MCF 10A (cell line): ENCODE data around the gene ANKRD34B. TPM values are rescaled to one million over a fixed set of nuclear protein-coding genes. Genes with fewer than 3 reads are reported as not detected.

ENCODE experiments used
- BruUV-seq: library from RNA; stranded (reverse); fragments of 400-500 nt; replicated peaks from 2 replicates; lab custom pipeline; 2021; lab: Mats Ljungman, UMichigan
- CTCF ChIA-PET: fragments of 300-600 bp; sonication (Branson Sonifier 250); formaldehyde crosslinking; extraction: SDS; loops from one replicate; lab custom pipeline; 2021; ENCODE audit warnings: antibody characterized with exemption, inconsistent platforms; lab: Yijun Ruan, JAX
- POLR2A ChIA-PET: fragments of 300-600, 350-650 bp; sonication (Branson Sonifier 250); formaldehyde crosslinking; extraction: SDS; loops from one replicate; lab custom pipeline; 2020; ENCODE audit warnings: antibody characterized with exemption, inconsistent platforms; lab: Yijun Ruan, JAX
- DNase-seq: peaks from one replicate; pipeline ENCODE4 v3.0.0-alpha.2; 2018; ENCODE audit not compliant: unreplicated experiment
- H3K27ac Mint-ChIP-seq: one replicate; pipeline ENCODE4 v1.8.0; 2022; ENCODE audit warnings: mild to moderate bottlenecking, low read depth, mixed read lengths; ENCODE audit not compliant: unreplicated experiment
- H3K27me3 Mint-ChIP-seq: one replicate; pipeline ENCODE4 v1.8.0; 2022; ENCODE audit warnings: mixed read lengths; ENCODE audit not compliant: insufficient read depth, unreplicated experiment
- H3K36me3 Mint-ChIP-seq: one replicate; pipeline ENCODE4 v1.8.0; 2022; ENCODE audit warnings: mild to moderate bottlenecking, moderate library complexity, mixed read lengths; ENCODE audit not compliant: insufficient read depth, unreplicated experiment
- H3K4me1 Mint-ChIP-seq: one replicate; pipeline ENCODE4 v1.8.0; 2022; ENCODE audit warnings: mixed read lengths; ENCODE audit not compliant: insufficient read depth, unreplicated experiment
- H3K4me3 Mint-ChIP-seq: one replicate; pipeline ENCODE4 v1.8.0; 2022; ENCODE audit warnings: mild to moderate bottlenecking, moderate library complexity, mixed read lengths; ENCODE audit not compliant: unreplicated experiment
- H3K9me3 Mint-ChIP-seq: one replicate; pipeline ENCODE4 v1.8.0; 2022; ENCODE audit warnings: mixed read lengths; ENCODE audit not compliant: unreplicated experiment
- CTCF ChIP-seq: fragments of 200-600 bp; IDR thresholded peaks from one replicate; pipeline ENCODE4 v1.8.0; 2022; ENCODE audit warnings: antibody characterized with exemption, mild to moderate bottlenecking; ENCODE audit not compliant: unreplicated experiment
- intact Hi-C: fragments of 100-400 bp; cut with micrococcal nuclease; formaldehyde crosslinking; loops from 2 replicates; pipeline ENCODE4 v1.14.1; 2022
- total RNA-seq: library from RNA; stranded (reverse); gene quantifications from 2 replicates; pipeline ENCODE4 v1.2.3, GENCODE V29; 2022

Gene ANKRD34B
- total RNA-seq, 1 experiment from 2014 or later = not detected

- ChIA-PET CTCF (interaction anchor here (0.6 kb wide), 1 partner anchor 16 kb away, joined by 3 read pairs; no protein-coding TSS in a partner anchor), POLR2A (no interaction called here)
- H3K9me3 Mint-ChIP-seq = no peaks in the 10 kb centered on the region
- H3K36me3 Mint-ChIP-seq = no peaks in the 10 kb centered on the region
- no peak overlapping the region for H3K27ac Mint-ChIP-seq
- no peak for TF ChIP-seq CTCF
- intact Hi-C loops = no loop called here
- H3K4me3 Mint-ChIP-seq = no peak overlapping the region
- no TSS peak for BruUV-seq
- H3K4me1 Mint-ChIP-seq = no peaks in the 10 kb centered on the region
- no peak for DNase-seq
- H3K27me3 Mint-ChIP-seq = no peaks in the 10 kb centered on the region
These were observed 39.6 kb upstream of the ANKRD34B start for GRCh38 chr5:80609692-80610091.

GRCh38 chr5:80608731-80609130 lies 38.7 kb upstream of the ANKRD34B start:
- Mint-ChIP-seq H3K36me3 (no peaks in the 10 kb centered on the region), H3K4me1 (no peaks in the 10 kb centered on the region), H3K27ac (no peak overlapping the region), H3K4me3 (no peak overlapping the region), H3K27me3 (no peaks in the 10 kb centered on the region), H3K9me3 (no peaks in the 10 kb centered on the region)
- intact Hi-C loops = no loop called here
- no TSS peak for BruUV-seq
- CTCF ChIA-PET = no interaction called here
- DNase-seq = no peak
- POLR2A ChIA-PET = no interaction called here
- no peak for TF ChIP-seq CTCF

DNA sequence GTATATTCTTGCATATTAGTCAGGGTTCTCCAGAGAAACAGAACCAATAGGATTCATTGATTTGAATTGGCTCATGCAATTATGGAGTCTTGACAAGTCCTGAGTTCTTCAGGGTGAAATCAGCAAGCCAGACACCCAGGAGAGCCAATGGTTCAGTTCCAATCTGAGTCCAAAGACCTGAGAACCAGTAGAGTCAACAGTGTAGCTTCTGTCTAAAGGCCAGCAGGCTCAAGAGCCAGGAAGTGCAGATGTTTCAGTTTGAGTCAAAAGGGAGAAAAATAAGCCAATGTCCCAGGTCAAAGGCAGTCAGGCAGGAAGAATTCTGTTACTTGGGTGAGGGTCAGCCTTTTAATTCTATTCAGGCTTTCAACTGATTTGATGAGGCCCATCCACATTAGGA lies 37.8 kb upstream of the ANKRD34B start:
- no peaks in the 10 kb centered on the region for H3K4me1 Mint-ChIP-seq
- H3K27me3 Mint-ChIP-seq = no peaks in the 10 kb centered on the region
- H3K9me3 Mint-ChIP-seq = no peaks in the 10 kb centered on the region
- no peak for TF ChIP-seq CTCF
- no peak for DNase-seq
- no peaks in the 10 kb centered on the region for H3K36me3 Mint-ChIP-seq
- no TSS peak for BruUV-seq
- H3K27ac Mint-ChIP-seq = no peak overlapping the region
- POLR2A ChIA-PET = no interaction called here
- CTCF ChIA-PET = no interaction called here
- intact Hi-C loops = no loop called here
- no peak overlapping the region for H3K4me3 Mint-ChIP-seq

GRCh38 chr5:80607343-80607742 lies 37.3 kb upstream of the ANKRD34B start:
- Mint-ChIP-seq H3K4me3 (no peak overlapping the region), H3K27ac (no peak overlapping the region), H3K36me3 (no peaks in the 10 kb centered on the region), H3K4me1 (no peaks in the 10 kb centered on the region), H3K27me3 (no peaks in the 10 kb centered on the region), H3K9me3 (no peaks in the 10 kb centered on the region)
- ChIA-PET POLR2A (no interaction called here), CTCF (no interaction called here)
- intact Hi-C loops = no loop called here
- no peak for TF ChIP-seq CTCF
- no TSS peak for BruUV-seq
- DNase-seq = no peak
